Measurements from ENCODE around the gene PAIP1.
A peak's percentile ranks its signal among the peaks of the same experiment; 100 is the strongest.
"Not testable (repeated sequence)": the region's sequence is repeated elsewhere in the genome, so short reads cannot be mapped to it uniquely, and the experiment has no call there.

The PAIP1 gene

GRCh38 chr5:43581398-43581797, 24.5 kb upstream of the PAIP1 start:
- Histone ChIP-seq H2BK5ac (ENCODE audit: low read depth, low read length, poor library complexity, severe bottlenecking) (no peak overlapping the region), H2AFZ (ENCODE audit: low read depth, low read length) (no peak overlapping the region), H3K23ac (ENCODE audit: low read length in 2 of 2) (no peak overlapping the region), H4K91ac (ENCODE audit: low read length) (no peak overlapping the region), H3K4ac (ENCODE audit: low read depth in 1 of 2, low read length in 2 of 2) (no peak overlapping the region), H3K4me2 (ENCODE audit: low read length, poor library complexity, severe bottlenecking) (no peak overlapping the region), H3K79me1 (replicated peaks; ENCODE audit: low read length, poor library complexity, severe bottlenecking) (peaks cover 9% of the 10 kb centered on the region), H4K8ac (ENCODE audit: low read length) (no peak overlapping the region), H2BK120ac (ENCODE audit: low read depth, low read length) (no peak overlapping the region), H3K18ac (ENCODE audit: low read depth in 1 of 2, low read length in 2 of 2) (no peak overlapping the region), H3K9ac (ENCODE audit: low read length) (no peak overlapping the region), H2BK15ac (ENCODE audit: low read depth, poor library complexity, severe bottlenecking) (no peak overlapping the region), H3K27ac (ENCODE audit: low read length, poor library complexity, severe bottlenecking) (no peak overlapping the region), H2BK12ac (ENCODE audit: low read length in 2 of 2) (no peak overlapping the region), H3K14ac (ENCODE audit: low read length in 2 of 2) (no peak overlapping the region), H3K4me1 (ENCODE audit: control insufficient read depth, insufficient read depth, low read depth, low read length) (peaks cover 1% of the 10 kb centered on the region), H3K4me3 (ENCODE audit: insufficient read depth in 1 of 2, low read depth in 1 of 2, low read length in 2 of 2) (no peak overlapping the region), H2AK5ac (ENCODE audit: low read length, severe bottlenecking) (no peak overlapping the region), H3K9me3 (ENCODE audit: control insufficient read depth, low read length) (no peaks in the 10 kb centered on the region), H3K27me3 (ENCODE audit: control insufficient read depth in 1 of 2, insufficient read depth in 1 of 2, low read length in 2 of 2) (no peaks in the 10 kb centered on the region), H3K36me3 (ENCODE audit: control insufficient read depth in 1 of 2, insufficient read depth in 2 of 2, low read depth in 1 of 2, low read length in 2 of 2) (no peaks in the 10 kb centered on the region)
- 85% methylated on average over 1 of the region's 1 CpG for WGBS
- DNase-seq, result no peak

DNA sequence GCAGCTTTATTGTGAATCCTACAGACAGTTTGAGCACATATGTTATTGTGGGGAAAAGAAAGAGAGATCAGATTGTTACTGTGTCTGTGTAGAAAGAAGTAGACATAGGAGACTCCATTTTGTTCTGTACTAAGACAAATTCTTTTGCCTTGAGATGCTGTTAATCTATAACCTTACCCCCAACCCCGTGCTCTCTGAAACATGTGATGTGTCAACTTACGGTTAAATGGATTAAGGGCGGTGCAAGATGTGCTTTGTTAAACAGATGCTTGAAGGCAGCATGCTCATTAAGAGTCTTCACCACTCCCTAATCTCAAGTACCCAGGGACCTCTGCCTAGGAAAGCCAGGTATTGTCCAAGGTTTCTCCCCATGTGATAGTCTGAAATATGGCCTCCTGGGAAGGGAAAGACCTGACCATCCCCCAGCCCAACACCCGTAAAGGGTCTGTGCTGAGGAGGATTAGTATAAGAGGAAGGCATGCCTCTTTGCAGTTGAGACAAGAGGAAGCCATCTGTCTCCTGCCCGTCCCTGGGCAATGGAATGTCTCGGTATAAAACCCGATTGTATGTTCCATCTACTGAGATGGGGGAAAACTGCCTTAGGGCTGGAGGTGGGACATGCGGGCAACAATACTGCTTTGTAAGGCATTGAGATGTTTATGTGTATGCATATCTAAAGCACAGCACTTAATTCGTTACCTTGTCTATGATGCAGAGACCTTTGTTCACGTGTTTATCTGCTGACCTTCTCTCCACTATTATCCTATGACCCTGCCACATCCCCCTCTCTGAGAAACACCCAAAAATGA, 23.7 kb upstream of the PAIP1 start:
- not testable (repeated sequence) for H3K23ac ChIP-seq (ENCODE audit: low read length in 2 of 2); H3K4me2 ChIP-seq (ENCODE audit: low read length, poor library complexity, severe bottlenecking); H3K18ac ChIP-seq (ENCODE audit: low read depth in 1 of 2, low read length in 2 of 2); H2BK12ac ChIP-seq (ENCODE audit: low read length in 2 of 2); DNase-seq; H2BK5ac ChIP-seq (ENCODE audit: low read depth, low read length, poor library complexity, severe bottlenecking); H3K27ac ChIP-seq (ENCODE audit: low read length, poor library complexity, severe bottlenecking); H2BK120ac ChIP-seq (ENCODE audit: low read depth, low read length); H3K79me1 ChIP-seq (replicated peaks; ENCODE audit: low read length, poor library complexity, severe bottlenecking); H2BK15ac ChIP-seq (ENCODE audit: low read depth, poor library complexity, severe bottlenecking); H3K4me3 ChIP-seq (ENCODE audit: insufficient read depth in 1 of 2, low read depth in 1 of 2, low read length in 2 of 2); H3K14ac ChIP-seq (ENCODE audit: low read length in 2 of 2); H3K9me3 ChIP-seq (ENCODE audit: control insufficient read depth, low read length); H3K27me3 ChIP-seq (ENCODE audit: control insufficient read depth in 1 of 2, insufficient read depth in 1 of 2, low read length in 2 of 2); H3K9ac ChIP-seq (ENCODE audit: low read length); H3K36me3 ChIP-seq (ENCODE audit: control insufficient read depth in 1 of 2, insufficient read depth in 2 of 2, low read depth in 1 of 2, low read length in 2 of 2); H3K4me1 ChIP-seq (ENCODE audit: control insufficient read depth, insufficient read depth, low read depth, low read length); H4K91ac ChIP-seq (ENCODE audit: low read length); H3K4ac ChIP-seq (ENCODE audit: low read depth in 1 of 2, low read length in 2 of 2); H4K8ac ChIP-seq (ENCODE audit: low read length); H2AFZ ChIP-seq (ENCODE audit: low read depth, low read length)
- WGBS, result 91% methylated on average over 10 of the region's 10 CpGs
- peak overlapping the region; percentile 66 for H2AK5ac ChIP-seq (ENCODE audit: low read length, severe bottlenecking)

- Histone ChIP-seq H4K8ac (ENCODE audit: low read length) (no peak overlapping the region), H4K91ac (ENCODE audit: low read length) (no peak overlapping the region), H3K27me3 (ENCODE audit: control insufficient read depth in 1 of 2, insufficient read depth in 1 of 2, low read length in 2 of 2) (no peaks in the 10 kb centered on the region), H3K14ac (ENCODE audit: low read length in 2 of 2) (no peak overlapping the region), H3K23ac (ENCODE audit: low read length in 2 of 2) (no peak overlapping the region), H2AK5ac (ENCODE audit: low read length, severe bottlenecking) (no peak overlapping the region), H2BK5ac (ENCODE audit: low read depth, low read length, poor library complexity, severe bottlenecking) (no peak overlapping the region), H3K79me1 (replicated peaks; ENCODE audit: low read length, poor library complexity, severe bottlenecking) (peaks cover 4% of the 10 kb centered on the region), H3K9me3 (ENCODE audit: control insufficient read depth, low read length) (no peaks in the 10 kb centered on the region), H3K27ac (ENCODE audit: low read length, poor library complexity, severe bottlenecking) (no peak overlapping the region), H3K4me1 (ENCODE audit: control insufficient read depth, insufficient read depth, low read depth, low read length) (no peaks in the 10 kb centered on the region), H3K4ac (ENCODE audit: low read depth in 1 of 2, low read length in 2 of 2) (no peak overlapping the region), H3K4me3 (ENCODE audit: insufficient read depth in 1 of 2, low read depth in 1 of 2, low read length in 2 of 2) (no peak overlapping the region), H3K36me3 (ENCODE audit: control insufficient read depth in 1 of 2, insufficient read depth in 2 of 2, low read depth in 1 of 2, low read length in 2 of 2) (peaks cover 0 to 2% of the 10 kb centered on the region in 2 experiments), H3K4me2 (ENCODE audit: low read length, poor library complexity, severe bottlenecking) (no peak overlapping the region), H2AFZ (ENCODE audit: low read depth, low read length) (no peak overlapping the region), H3K18ac (ENCODE audit: low read depth in 1 of 2, low read length in 2 of 2) (no peak overlapping the region), H2BK120ac (ENCODE audit: low read depth, low read length) (no peak overlapping the region), H3K9ac (ENCODE audit: low read length) (peak overlapping the region; percentile 79), H2BK15ac (ENCODE audit: low read depth, poor library complexity, severe bottlenecking) (no peak overlapping the region), H2BK12ac (ENCODE audit: low read length in 2 of 2) (no peak overlapping the region)
- no peak for DNase-seq
- 100% methylated on average over 1 of the region's 1 CpG for WGBS
These were observed 16.2 kb upstream of the PAIP1 start for GRCh38 chr5:43573058-43573457.

DNA sequence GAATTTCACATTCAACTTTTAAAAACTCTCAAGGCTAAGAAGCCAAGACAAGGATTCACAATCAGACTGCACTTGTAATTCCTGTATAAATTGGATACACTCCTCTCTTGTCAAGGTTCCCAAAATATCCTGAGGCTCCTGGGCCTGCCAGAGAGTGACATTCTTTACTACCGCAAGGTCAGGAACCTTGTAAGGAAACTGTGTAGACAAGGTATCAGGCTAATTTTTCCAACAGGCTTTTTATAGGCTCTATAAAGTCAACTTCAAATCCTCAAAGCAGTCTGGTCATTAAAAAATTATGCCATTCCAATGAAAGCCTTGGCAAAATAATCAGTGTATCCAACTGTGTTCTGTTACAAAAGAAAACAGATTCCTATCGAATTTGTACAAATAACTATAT, 15.5 kb upstream of the PAIP1 start:
- H3K27me3 ChIP-seq (ENCODE audit: control insufficient read depth in 1 of 2, insufficient read depth in 1 of 2, low read length in 2 of 2), result no peaks in the 10 kb centered on the region
- no peak overlapping the region for H4K91ac ChIP-seq (ENCODE audit: low read length)
- H3K4me2 ChIP-seq (ENCODE audit: low read length, poor library complexity, severe bottlenecking), result no peak overlapping the region
- peak overlapping the region; percentile 79 for H3K9ac ChIP-seq (ENCODE audit: low read length)
- peaks cover 4% of the 10 kb centered on the region for H3K79me1 ChIP-seq (replicated peaks; ENCODE audit: low read length, poor library complexity, severe bottlenecking)
- no peak overlapping the region for H3K18ac ChIP-seq (ENCODE audit: low read depth in 1 of 2, low read length in 2 of 2)
- no peak overlapping the region for H2AFZ ChIP-seq (ENCODE audit: low read depth, low read length)
- no peak overlapping the region for H2BK120ac ChIP-seq (ENCODE audit: low read depth, low read length)
- H2AK5ac ChIP-seq (ENCODE audit: low read length, severe bottlenecking), result no peak overlapping the region
- no peak overlapping the region for H3K4ac ChIP-seq (ENCODE audit: low read depth in 1 of 2, low read length in 2 of 2)
- H2BK5ac ChIP-seq (ENCODE audit: low read depth, low read length, poor library complexity, severe bottlenecking), result no peak overlapping the region
- no peak overlapping the region for H3K4me3 ChIP-seq (ENCODE audit: insufficient read depth in 1 of 2, low read depth in 1 of 2, low read length in 2 of 2)
- no peak overlapping the region for H3K14ac ChIP-seq (ENCODE audit: low read length in 2 of 2)
- DNase-seq, result no peak
- no peak overlapping the region for H3K23ac ChIP-seq (ENCODE audit: low read length in 2 of 2)
- no peak overlapping the region for H2BK15ac ChIP-seq (ENCODE audit: low read depth, poor library complexity, severe bottlenecking)
- H3K36me3 ChIP-seq (ENCODE audit: control insufficient read depth in 1 of 2, insufficient read depth in 2 of 2, low read depth in 1 of 2, low read length in 2 of 2), result peaks cover 0 to 2% of the 10 kb centered on the region in 2 experiments
- no peaks in the 10 kb centered on the region for H3K9me3 ChIP-seq (ENCODE audit: control insufficient read depth, low read length)
- WGBS, result no CpG with 5 or more reads among the region's 2 CpGs
- no peak overlapping the region for H3K27ac ChIP-seq (ENCODE audit: low read length, poor library complexity, severe bottlenecking)
- H2BK12ac ChIP-seq (ENCODE audit: low read length in 2 of 2), result no peak overlapping the region
- no peak overlapping the region for H4K8ac ChIP-seq (ENCODE audit: low read length)
- H3K4me1 ChIP-seq (ENCODE audit: control insufficient read depth, insufficient read depth, low read depth, low read length), result no peaks in the 10 kb centered on the region
